Neural cell (in vitro differentiated cells): ENCODE data around the gene TMPRSS12. TPM values are rescaled to one million over a fixed set of nuclear protein-coding genes. Genes with fewer than 3 reads are reported as not detected.

Experiments
- H2AFZ ChIP-seq: fragments of 200-600, 300-800 bp; sonication (generic), shearing (Covaris generic); 2 replicates; pipeline ENCODE4 v1.6.0; 2014; ENCODE audit warnings: low read depth, mild to moderate bottlenecking, antibody characterized with exemption, low read length, moderate library complexity
- H3F3A ChIP-seq: fragments of 200-600 bp; shearing (Covaris generic); 2 replicates; pipeline ENCODE4 v1.6.1; 2016; ENCODE audit warnings: mild to moderate bottlenecking, moderate library complexity, mixed read lengths, antibody characterized with exemption, low read length; ENCODE audit not compliant: insufficient read depth, poor library complexity, severe bottlenecking
- H3K27ac ChIP-seq: fragments of 200-600, 300-800 bp; sonication (generic), shearing (Covaris generic); 2 replicates; pipeline ENCODE4 v1.5.1; 2014; ENCODE audit warnings: mild to moderate bottlenecking, low read length, moderate library complexity
- H3K27me3 ChIP-seq: fragments of 300-800, 200-600 bp; sonication (generic), shearing (Covaris generic); 2 replicates; pipeline ENCODE4 v1.6.0; 2014; ENCODE audit warnings: mild to moderate bottlenecking, low read depth, low read length, moderate library complexity; ENCODE audit not compliant: insufficient read depth
- H3K36me3 ChIP-seq: fragments of 300-800, 200-600 bp; sonication (generic), shearing (Covaris generic); 2 replicates; pipeline ENCODE4 v1.5.1; 2014; ENCODE audit warnings: mild to moderate bottlenecking, antibody characterized with exemption, low read length, moderate library complexity; ENCODE audit not compliant: insufficient read depth
- H3K4me2 ChIP-seq: fragments of 300-800, 200-600 bp; sonication (generic), shearing (Covaris generic); 2 replicates; pipeline ENCODE4 v1.6.0; 2014; ENCODE audit warnings: mild to moderate bottlenecking, low read length
- H3K4me3 ChIP-seq: fragments of 300-800, 200-600 bp; sonication (generic), shearing (Covaris generic); 2 replicates; pipeline ENCODE4 v1.5.1; 2014; ENCODE audit warnings: mild to moderate bottlenecking, low read length, moderate library complexity
- H3K79me2 ChIP-seq: fragments of 200-600 bp; shearing (Covaris generic); replicated peaks from 2 replicates; pipeline ENCODE4 v1.6.0; 2014; ENCODE audit warnings: mild to moderate bottlenecking, low read length, moderate library complexity; ENCODE audit not compliant: insufficient read depth
- H3K9ac ChIP-seq: fragments of 300-800, 200-600 bp; sonication (generic), shearing (Covaris generic); 2 replicates; pipeline ENCODE4 v1.6.1; 2016; ENCODE audit warnings: mild to moderate bottlenecking, low read length, mixed read lengths
- H3K9me2 ChIP-seq: fragments of 200-600 bp; shearing (Covaris generic); 2 replicates; pipeline ENCODE4 v1.6.1; 2016; ENCODE audit warnings: mild to moderate bottlenecking, low read length, mixed read lengths; ENCODE audit not compliant: insufficient read depth
- H3K9me3 ChIP-seq: fragments of 200-600, 300-800 bp; sonication (generic), shearing (Covaris generic); 2 replicates; pipeline ENCODE4 v1.6.1; 2016; ENCODE audit warnings: mild to moderate bottlenecking, mixed run types, low read length, moderate library complexity, mixed read lengths
- H4K20me1 ChIP-seq: fragments of 200-600 bp; shearing (Covaris generic); 2 replicates; pipeline ENCODE4 v1.6.1; 2016; ENCODE audit warnings: mild to moderate bottlenecking, mixed run types; ENCODE audit not compliant: insufficient read depth
- CTCF ChIP-seq: fragments of 450-650 bp; IDR thresholded peaks from 2 replicates; pipeline ENCODE4 v1.5.1; 2014; ENCODE audit warnings: antibody characterized with exemption, mild to moderate bottlenecking, moderate library complexity; ENCODE audit not compliant: poor library complexity, severe bottlenecking
- EP300 ChIP-seq: fragments of 450-650 bp; conservative IDR thresholded peaks from 2 replicates; pipeline ENCODE4 v1.6.1; 2014; ENCODE audit warnings: antibody characterized with exemption, mild to moderate bottlenecking, moderate library complexity; ENCODE audit not compliant: poor library complexity, severe bottlenecking
- EZH2 ChIP-seq: fragments of 200-600, 300-800 bp; shearing (Covaris generic), sonication (generic); IDR thresholded peaks from 2 replicates; pipeline ENCODE4 v1.6.1; 2014; ENCODE audit warnings: antibody characterized with exemption, low read length, borderline replicate concordance, mild to moderate bottlenecking; ENCODE audit not compliant: insufficient read depth, poor library complexity, severe bottlenecking
- MXI1 ChIP-seq: fragments of 450-650 bp; conservative IDR thresholded peaks from 2 replicates; pipeline ENCODE4 v1.6.1; 2014; ENCODE audit warnings: antibody characterized with exemption, mild to moderate bottlenecking; ENCODE audit not compliant: poor library complexity, severe bottlenecking
- POLR2AphosphoS5 ChIP-seq: IDR thresholded peaks from 2 replicates; pipeline ENCODE4 v1.6.1; 2012
- RAD21 ChIP-seq: fragments of 450-650 bp; conservative IDR thresholded peaks from 2 replicates; pipeline ENCODE4 v1.6.1; 2014; ENCODE audit warnings: antibody characterized with exemption, mild to moderate bottlenecking, moderate library complexity
- REST ChIP-seq: IDR thresholded peaks from 2 replicates; pipeline ENCODE4 v1.6.1; 2012; ENCODE audit warnings: borderline replicate concordance
- SMC3 ChIP-seq: fragments of 450-650 bp; conservative IDR thresholded peaks from 2 replicates; pipeline ENCODE4 v1.6.1; 2014; ENCODE audit warnings: antibody characterized with exemption, mild to moderate bottlenecking, moderate library complexity; ENCODE audit not compliant: poor library complexity
- TAF1 ChIP-seq: IDR thresholded peaks from 2 replicates; pipeline ENCODE4 v1.6.1; 2012; ENCODE audit warnings: low read depth
- polyA plus RNA-seq: library from polyadenylated mRNA; depleted of rRNA; stranded (reverse); fragments of >200 nt; gene quantifications from 2 replicates; pipeline ENCODE4 v1.2.3, GENCODE V29; 2014

Gene TMPRSS12
- polyA plus RNA-seq, 1 donor from 2014 or later, result not detected

DNA sequence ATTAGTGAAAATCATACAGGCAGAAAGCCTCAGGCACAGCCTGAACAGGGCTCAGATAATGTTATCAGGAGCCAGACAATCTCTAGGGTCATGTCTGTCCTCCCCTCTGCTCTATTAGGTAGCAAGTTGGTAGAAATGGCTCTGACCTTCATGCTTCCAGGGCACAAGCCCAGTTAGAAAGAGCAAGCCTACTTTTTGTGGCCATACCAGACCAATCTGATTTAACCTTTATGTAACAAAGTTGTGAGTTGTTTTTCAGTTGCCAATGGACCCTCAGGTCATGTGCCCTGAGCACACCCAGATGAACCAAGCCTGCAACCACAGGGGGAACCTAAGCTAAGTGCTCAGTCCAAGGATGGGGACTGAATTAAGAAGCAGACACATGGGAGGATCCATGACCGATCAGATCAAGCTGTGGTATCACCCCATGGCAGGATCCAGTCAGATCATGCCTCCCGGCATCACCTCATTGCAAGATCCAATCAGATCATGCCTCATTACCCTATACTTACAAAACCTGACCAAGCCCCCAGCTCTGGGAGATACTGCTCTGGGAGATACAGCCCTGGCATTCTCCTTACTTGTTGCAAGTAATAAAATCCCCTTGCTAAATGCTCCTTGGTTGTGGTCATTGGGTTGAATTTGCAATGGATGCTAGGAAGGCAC lies 90.9 kb downstream of the TMPRSS12 start:
- Histone ChIP-seq H3K9me2 (no peaks in the 10 kb centered on the region), H2AFZ (no peak overlapping the region), H3K9ac (no peak overlapping the region), H3K79me2 (no peaks in the 10 kb centered on the region), H3K36me3 (no peaks in the 10 kb centered on the region), H3K27ac (no peak overlapping the region), H3K9me3 (no peaks in the 10 kb centered on the region), H3K4me2 (no peak overlapping the region), H3F3A (no peaks in the 10 kb centered on the region), H3K4me3 (no peak overlapping the region), H4K20me1 (no peaks in the 10 kb centered on the region), H3K27me3 (no peaks in the 10 kb centered on the region)
- TF ChIP-seq SMC3, result no peak
- TF ChIP-seq EP300, result no peak
- no peak for TF ChIP-seq POLR2AphosphoS5
- TF ChIP-seq CTCF, result no peak
- TF ChIP-seq TAF1, result no peak
- no peak for TF ChIP-seq EZH2
- no peak for TF ChIP-seq RAD21
- no peak for TF ChIP-seq MXI1
- no peak for TF ChIP-seq REST

- H3K9me2 ChIP-seq, result no peaks in the 10 kb centered on the region
- H3K79me2 ChIP-seq, result no peaks in the 10 kb centered on the region
- H3K9me3 ChIP-seq, result no peaks in the 10 kb centered on the region
- no peak overlapping the region for H3K27ac ChIP-seq
- no peaks in the 10 kb centered on the region for H3K36me3 ChIP-seq
- H3F3A ChIP-seq, result no peaks in the 10 kb centered on the region
- no peak for TF ChIP-seq TAF1
- TF ChIP-seq POLR2AphosphoS5, result no peak
- TF ChIP-seq SMC3, result no peak
- no peak for TF ChIP-seq EP300
- TF ChIP-seq CTCF, result no peak
- no peak for TF ChIP-seq EZH2
- TF ChIP-seq REST, result no peak
- TF ChIP-seq MXI1, result no peak
- TF ChIP-seq RAD21, result no peak
- H3K9ac ChIP-seq, result no peak overlapping the region
- H3K4me3 ChIP-seq, result no peak overlapping the region
- no peak overlapping the region for H3K4me2 ChIP-seq
- no peaks in the 10 kb centered on the region for H4K20me1 ChIP-seq
- H2AFZ ChIP-seq, result no peak overlapping the region
- no peaks in the 10 kb centered on the region for H3K27me3 ChIP-seq
Observed at GRCh38 chr12:50934371-50934851, 91.7 kb downstream of the TMPRSS12 start.
